ENCODE results near the gene DNASE2B. TPM values are rescaled to one million over a fixed set of nuclear protein-coding genes. Genes with fewer than 3 reads are reported as not detected.

DNASE2B gene
- total RNA-seq, 1 donor from 2014 or later, result not detected

GRCh38 chr1:84402060-84402459 is 3.8 kb downstream of the DNASE2B start:
- no peaks in the 10 kb centered on the region for H3K27me3 Mint-ChIP-seq (ENCODE audit: low read depth)
- no peak overlapping the region for H3K4me3 Mint-ChIP-seq
- peaks cover 4% of the 10 kb centered on the region for H3K4me1 Mint-ChIP-seq
- DNase-seq (ENCODE audit: low spot score in 2 of 2, unreplicated experiment in 2 of 2), result no peak
- TF ChIP-seq, protein P1, sequence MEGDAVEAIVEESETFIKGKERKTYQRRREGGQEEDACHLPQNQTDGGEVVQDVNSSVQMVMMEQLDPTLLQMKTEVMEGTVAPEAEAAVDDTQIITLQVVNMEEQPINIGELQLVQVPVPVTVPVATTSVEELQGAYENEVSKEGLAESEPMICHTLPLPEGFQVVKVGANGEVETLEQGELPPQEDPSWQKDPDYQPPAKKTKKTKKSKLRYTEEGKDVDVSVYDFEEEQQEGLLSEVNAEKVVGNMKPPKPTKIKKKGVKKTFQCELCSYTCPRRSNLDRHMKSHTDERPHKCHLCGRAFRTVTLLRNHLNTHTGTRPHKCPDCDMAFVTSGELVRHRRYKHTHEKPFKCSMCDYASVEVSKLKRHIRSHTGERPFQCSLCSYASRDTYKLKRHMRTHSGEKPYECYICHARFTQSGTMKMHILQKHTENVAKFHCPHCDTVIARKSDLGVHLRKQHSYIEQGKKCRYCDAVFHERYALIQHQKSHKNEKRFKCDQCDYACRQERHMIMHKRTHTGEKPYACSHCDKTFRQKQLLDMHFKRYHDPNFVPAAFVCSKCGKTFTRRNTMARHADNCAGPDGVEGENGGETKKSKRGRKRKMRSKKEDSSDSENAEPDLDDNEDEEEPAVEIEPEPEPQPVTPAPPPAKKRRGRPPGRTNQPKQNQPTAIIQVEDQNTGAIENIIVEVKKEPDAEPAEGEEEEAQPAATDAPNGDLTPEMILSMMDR (IDR thresholded peaks at IDR 0.05; ENCODE audit: unreplicated experiment), result no peak
- peaks cover 3% of the 10 kb centered on the region for H3K9me3 Mint-ChIP-seq
- H3K27ac Mint-ChIP-seq, result no peak overlapping the region
- H3K36me3 Mint-ChIP-seq, result no peaks in the 10 kb centered on the region

DNA sequence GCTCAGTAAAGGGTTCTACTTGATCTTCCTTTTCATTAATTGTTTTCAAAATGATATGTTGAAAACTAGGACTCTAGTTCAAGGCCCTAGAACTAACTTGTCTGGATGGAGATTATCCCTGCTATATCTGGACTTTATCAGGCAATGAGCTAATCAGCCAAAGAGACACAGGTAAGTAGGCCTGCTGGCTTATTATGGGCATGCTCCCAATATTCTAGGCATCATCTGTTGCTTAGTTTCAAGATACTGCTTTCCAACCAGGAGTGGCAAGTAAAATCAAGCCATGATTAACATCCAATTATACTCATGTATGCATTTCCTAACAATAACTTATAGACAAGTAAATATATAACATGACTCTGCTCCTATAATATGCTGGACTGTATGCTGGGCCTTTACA is 4.2 kb downstream of the DNASE2B start:
- TF ChIP-seq, protein P1 (IDR thresholded peaks at IDR 0.05; ENCODE audit: unreplicated experiment), result no peak
- H3K27ac Mint-ChIP-seq, result no peak overlapping the region
- no peak for DNase-seq (ENCODE audit: low spot score in 2 of 2, unreplicated experiment in 2 of 2)

DNA sequence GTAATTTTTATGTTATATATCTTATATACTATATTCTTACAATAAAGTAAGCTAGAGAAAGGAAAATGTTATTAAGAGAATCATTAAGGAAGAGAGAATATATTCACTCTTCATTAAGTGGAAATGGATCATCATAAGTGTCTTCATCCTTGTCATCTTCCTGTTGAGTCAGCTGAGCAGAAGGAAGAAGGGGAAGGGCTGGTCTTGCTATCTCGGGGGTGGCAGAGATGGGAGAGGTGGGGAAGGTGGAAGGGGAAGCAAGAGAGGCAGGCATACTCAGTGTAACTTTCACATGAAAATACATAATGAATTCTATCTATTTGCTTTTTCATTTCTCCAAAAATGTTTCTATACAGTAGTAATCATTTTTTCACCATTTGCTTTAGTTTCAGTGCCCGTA is 5.1 kb downstream of the DNASE2B start:
- no peak for DNase-seq (ENCODE audit: low spot score in 2 of 2, unreplicated experiment in 2 of 2)
- peaks cover 4% of the 10 kb centered on the region for H3K9me3 Mint-ChIP-seq
- TF ChIP-seq, protein P1 (IDR thresholded peaks at IDR 0.05; ENCODE audit: unreplicated experiment), result no peak
- no peak overlapping the region for H3K4me3 Mint-ChIP-seq
- no peaks in the 10 kb centered on the region for H3K36me3 Mint-ChIP-seq
- H3K27ac Mint-ChIP-seq, result no peak overlapping the region
- H3K4me1 Mint-ChIP-seq, result peaks cover 6% of the 10 kb centered on the region
- H3K27me3 Mint-ChIP-seq (ENCODE audit: low read depth), result no peaks in the 10 kb centered on the region

More for the DNA sequence above, 4.2 kb downstream of the DNASE2B start:
- Mint-ChIP-seq H3K9me3 (peaks cover 4% of the 10 kb centered on the region), H3K36me3 (no peaks in the 10 kb centered on the region), H3K4me3 (no peak overlapping the region), H3K4me1 (peaks cover 4% of the 10 kb centered on the region), H3K27me3 (ENCODE audit: low read depth) (no peaks in the 10 kb centered on the region)

- H3K4me3 Mint-ChIP-seq, result no peak overlapping the region
- TF ChIP-seq, protein P1 (IDR thresholded peaks at IDR 0.05; ENCODE audit: unreplicated experiment), result no peak
Measured at GRCh38 chr1:84406346-84406861, 8.1 kb downstream of the DNASE2B start.

GRCh38 chr1:84407524-84407923 is 9.2 kb downstream of the DNASE2B start:
- H3K4me3 Mint-ChIP-seq, result no peak overlapping the region
- peaks cover 8% of the 10 kb centered on the region for H3K4me1 Mint-ChIP-seq
- H3K27ac Mint-ChIP-seq, result no peak overlapping the region
- DNase-seq (ENCODE audit: low spot score in 2 of 2, unreplicated experiment in 2 of 2), result no peak
- H3K36me3 Mint-ChIP-seq, result no peaks in the 10 kb centered on the region
- TF ChIP-seq, protein P1 (IDR thresholded peaks at IDR 0.05; ENCODE audit: unreplicated experiment), result no peak
- peaks cover 4% of the 10 kb centered on the region for H3K9me3 Mint-ChIP-seq
- no peaks in the 10 kb centered on the region for H3K27me3 Mint-ChIP-seq (ENCODE audit: low read depth)

More at GRCh38 chr1:84406346-84406861, 8.1 kb downstream of the DNASE2B start:
- no peak overlapping the region for H3K27ac Mint-ChIP-seq
- peaks cover 8% of the 10 kb centered on the region for H3K4me1 Mint-ChIP-seq
- DNase-seq (ENCODE audit: low spot score in 2 of 2, unreplicated experiment in 2 of 2), result no peak
- peaks cover 4% of the 10 kb centered on the region for H3K9me3 Mint-ChIP-seq
- H3K27me3 Mint-ChIP-seq (ENCODE audit: low read depth), result no peaks in the 10 kb centered on the region
- no peaks in the 10 kb centered on the region for H3K36me3 Mint-ChIP-seq
